LNCaP clone FGC (cell line): Measurements from ENCODE around the gene RPS17.

ENCODE experiments used
- DNase-seq: peaks from one replicate; pipeline ENCODE4 v3.0.0-alpha.2; 2011; ENCODE audit warnings: low read depth
- H3K4me3 ChIP-seq: 2 replicates; pipeline ENCODE4 v1.5.1; 2011; ENCODE audit warnings: mild to moderate bottlenecking, low read depth, low read length, control low read depth
- TF ChIP-seq, protein P1 (sequence below): IDR thresholded peaks from 2 replicates; pipeline ENCODE4 v1.5.1; 2012; ENCODE audit warnings: mild to moderate bottlenecking; ENCODE audit not compliant: control insufficient read depth, insufficient read depth; ENCODE audit errors: extremely low read depth

The RPS17 gene

DNA sequence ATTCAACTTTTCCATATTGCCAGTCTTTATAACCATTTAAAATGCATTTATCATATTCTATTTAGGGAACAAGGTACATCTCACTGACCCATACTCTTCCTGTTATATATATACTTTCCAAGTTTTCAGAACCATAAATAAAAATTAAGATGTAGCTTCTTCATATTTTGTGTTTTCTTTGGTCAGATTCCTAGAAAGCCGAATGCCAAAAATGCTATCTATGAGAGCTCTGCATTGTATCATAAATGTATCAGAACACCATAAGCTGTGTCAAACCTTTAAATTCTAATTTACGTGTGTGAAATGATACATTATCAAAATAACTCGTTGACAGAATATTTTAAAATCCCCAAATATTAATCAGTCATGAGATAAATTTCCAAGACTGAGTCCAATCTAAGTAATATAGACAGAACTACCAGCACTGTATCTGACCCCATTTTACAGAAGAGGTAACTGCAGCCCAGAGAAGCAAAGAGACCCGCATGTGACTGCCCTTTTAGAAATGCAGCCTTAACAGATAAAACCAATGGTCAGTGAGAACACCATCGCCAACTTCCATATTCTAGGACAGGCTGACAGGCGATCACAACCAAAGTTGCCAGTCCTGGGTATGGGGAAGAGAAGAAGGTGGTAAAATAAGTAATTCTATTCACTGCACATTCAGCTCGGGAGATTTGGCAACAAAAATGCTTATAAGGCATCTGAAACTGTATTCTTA, 16.2 kb upstream of the RPS17 start:
- DNase-seq, result no peak
- H3K4me3 ChIP-seq, result no peak overlapping the region
- TF ChIP-seq, protein P1, sequence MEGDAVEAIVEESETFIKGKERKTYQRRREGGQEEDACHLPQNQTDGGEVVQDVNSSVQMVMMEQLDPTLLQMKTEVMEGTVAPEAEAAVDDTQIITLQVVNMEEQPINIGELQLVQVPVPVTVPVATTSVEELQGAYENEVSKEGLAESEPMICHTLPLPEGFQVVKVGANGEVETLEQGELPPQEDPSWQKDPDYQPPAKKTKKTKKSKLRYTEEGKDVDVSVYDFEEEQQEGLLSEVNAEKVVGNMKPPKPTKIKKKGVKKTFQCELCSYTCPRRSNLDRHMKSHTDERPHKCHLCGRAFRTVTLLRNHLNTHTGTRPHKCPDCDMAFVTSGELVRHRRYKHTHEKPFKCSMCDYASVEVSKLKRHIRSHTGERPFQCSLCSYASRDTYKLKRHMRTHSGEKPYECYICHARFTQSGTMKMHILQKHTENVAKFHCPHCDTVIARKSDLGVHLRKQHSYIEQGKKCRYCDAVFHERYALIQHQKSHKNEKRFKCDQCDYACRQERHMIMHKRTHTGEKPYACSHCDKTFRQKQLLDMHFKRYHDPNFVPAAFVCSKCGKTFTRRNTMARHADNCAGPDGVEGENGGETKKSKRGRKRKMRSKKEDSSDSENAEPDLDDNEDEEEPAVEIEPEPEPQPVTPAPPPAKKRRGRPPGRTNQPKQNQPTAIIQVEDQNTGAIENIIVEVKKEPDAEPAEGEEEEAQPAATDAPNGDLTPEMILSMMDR, result no peak

DNA sequence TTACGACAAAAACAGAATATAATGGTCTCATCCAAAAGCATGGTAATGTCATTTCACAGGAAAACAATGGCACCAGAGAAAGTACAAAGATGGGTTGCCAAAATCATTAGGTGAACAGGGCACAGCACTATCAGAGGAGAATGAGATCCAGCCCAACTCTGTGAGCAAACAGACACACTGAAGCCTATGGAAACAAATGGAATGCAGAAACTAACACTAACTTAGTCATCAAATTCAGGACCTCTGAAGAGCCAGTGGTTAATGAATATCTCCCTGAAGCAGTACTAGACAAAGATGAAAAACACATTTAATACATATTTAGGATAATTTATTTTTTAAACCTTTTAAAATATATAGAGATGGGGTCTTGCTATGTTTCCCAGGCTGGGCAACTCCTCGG, 14.6 kb upstream of the RPS17 start:
- TF ChIP-seq, protein P1, result no peak

GRCh38 chr15:82554351-82554750, 14.1 kb upstream of the RPS17 start:
- peak; percentile 57 for DNase-seq
- no peak overlapping the region for H3K4me3 ChIP-seq
- TF ChIP-seq, protein P1, result no peak

More for the DNA sequence above, 14.6 kb upstream of the RPS17 start:
- H3K4me3 ChIP-seq, result no peak overlapping the region
- DNase-seq, result no peak

- no peak overlapping the region for H3K4me3 ChIP-seq
- TF ChIP-seq, protein P1, result no peak
- DNase-seq, result no peak
Observed at GRCh38 chr15:82553846-82554245, 13.6 kb upstream of the RPS17 start.

DNA sequence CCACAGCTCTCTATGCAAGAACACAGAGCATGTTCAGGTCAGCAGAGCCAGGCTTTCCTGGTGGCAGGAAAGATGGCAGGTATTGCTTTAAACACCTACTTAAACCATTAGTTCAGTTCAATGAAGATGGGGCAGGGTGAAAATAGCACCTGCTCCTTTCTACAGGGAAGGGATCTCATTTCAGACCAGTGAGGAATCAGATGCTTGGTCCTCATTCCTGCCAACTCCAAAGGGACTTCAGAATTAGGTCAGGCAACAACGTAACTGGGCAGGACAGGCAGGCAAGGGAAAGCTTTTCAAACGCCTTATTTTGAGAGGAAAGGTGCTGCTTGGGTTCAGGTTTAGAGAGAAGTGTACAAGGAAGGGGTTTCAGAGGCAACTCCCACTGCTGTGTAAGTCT, 12.6 kb upstream of the RPS17 start:
- DNase-seq, result no peak
- TF ChIP-seq, protein P1, result no peak
- H3K4me3 ChIP-seq, result no peak overlapping the region

DNA sequence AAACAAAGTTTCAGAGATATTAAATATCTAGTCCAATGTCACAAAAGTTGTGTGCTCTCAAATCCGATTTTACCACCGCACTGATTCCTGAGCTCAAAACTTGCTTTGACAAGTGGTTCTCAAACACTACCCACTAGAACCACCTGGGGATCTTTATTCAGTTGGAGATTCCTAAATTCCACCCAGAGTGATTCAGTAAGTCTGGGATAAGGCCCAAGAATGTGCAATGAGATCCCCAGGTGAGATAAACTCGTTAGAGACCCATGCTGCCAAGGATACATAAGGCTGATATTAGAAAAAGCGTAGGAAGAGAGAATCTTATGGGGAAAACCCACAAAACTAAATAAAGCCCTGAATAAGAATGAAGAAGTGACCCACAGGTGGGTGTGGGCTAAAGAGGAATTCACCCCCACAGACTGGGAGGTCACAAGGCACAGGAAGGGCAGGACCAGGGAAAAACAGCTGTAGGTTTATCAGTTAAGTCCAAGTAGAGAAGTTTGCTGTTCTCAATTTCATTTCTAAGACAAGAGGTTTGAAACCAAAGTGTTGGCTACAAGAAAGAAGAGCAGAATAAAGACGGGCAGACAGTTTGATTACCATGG, 11.5 kb upstream of the RPS17 start:
- TF ChIP-seq, protein P1, result no peak
- peak; percentile 56 for DNase-seq
- H3K4me3 ChIP-seq, result no peak overlapping the region
